GM19467 (cell line): ENCODE measurements around the gene LYST.

Experiments used
- ATAC-seq: cut with Tn5 transposase; IDR thresholded peaks from one replicate; pipeline ENCODE4 v1.9.1; 2021; ENCODE audit warnings: mild to moderate bottlenecking, moderate library complexity; ENCODE audit not compliant: unreplicated experiment

LYST gene

DNA sequence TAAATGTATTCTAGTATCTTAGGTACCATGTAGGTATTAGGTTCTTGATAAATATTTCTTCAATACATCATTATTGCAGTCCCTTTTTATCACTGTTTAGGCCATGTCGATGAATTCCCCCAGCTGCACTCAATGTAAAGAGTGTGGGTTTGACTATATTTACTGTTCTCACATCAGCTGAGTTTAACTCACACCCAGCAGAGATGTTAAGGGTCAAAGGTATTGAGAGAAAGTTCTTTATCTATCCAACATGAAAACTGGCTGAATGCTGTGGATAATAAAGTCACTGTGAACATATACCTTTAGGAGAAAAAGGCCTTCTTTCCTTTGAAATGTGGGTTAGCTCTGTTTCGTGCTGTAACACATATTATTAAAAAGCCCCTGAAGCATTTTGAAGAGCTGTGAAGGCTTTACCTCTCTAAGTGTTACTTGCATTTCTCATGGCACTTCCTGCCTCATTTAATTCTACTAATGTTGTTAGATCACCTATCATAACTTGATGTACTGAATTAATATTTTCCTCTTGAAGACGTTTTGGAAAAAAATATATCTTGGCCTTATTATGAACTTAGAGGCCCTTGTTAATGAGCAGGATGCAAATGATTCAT is 19.1 kb upstream of the LYST start:
- ATAC-seq = no peak

DNA sequence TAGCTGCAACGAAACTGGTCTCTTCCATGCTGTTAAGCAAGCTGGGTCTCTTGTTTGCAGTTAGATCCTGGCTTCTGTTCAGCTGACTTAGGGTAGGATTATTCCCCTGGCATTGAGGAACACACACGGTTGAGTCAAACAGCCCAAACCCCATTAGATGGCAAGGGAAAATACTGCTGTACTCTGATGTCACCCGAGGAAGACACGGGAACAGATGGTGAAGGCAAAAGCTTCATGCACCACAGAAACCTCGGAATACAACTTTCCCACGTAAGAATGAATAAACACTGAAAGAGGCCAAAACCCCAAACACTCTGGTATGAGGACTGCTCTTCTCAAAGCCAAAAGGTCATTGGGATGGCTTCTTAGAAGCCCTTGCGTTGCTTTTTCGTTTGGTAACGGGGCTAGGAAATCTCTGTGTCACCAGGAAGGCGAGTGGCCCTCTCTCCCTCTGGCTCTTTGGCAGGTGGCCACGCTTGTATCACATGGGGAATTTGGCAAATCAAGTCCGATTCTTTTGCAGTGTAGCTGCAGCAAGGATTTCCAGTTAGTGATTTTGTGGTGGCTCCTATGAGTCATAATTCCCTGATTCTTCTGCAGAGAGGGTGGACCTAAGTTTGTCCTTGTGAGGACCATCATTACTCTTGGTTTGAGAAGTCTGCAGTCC is 16.7 kb upstream of the LYST start:
- no peak for ATAC-seq

DNA sequence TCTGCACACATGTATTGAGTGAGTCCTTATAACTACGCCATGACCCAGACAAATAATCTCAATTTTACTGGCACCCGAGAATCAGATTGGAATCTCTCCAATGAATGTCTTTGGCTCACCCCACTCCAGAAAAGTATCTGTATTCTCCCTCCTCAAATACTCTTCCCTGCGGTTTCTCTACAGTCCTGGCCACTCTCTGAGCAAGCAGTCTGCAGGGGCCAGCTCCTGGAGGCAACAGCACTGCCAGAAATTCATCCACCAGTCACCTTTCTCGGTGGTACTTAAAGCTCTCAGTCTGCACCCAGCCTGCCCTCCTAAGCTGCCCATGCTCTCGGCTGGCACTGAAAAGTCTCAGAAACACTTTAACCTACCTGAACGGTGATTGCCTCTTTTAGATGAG is 16.1 kb upstream of the LYST start:
- no peak for ATAC-seq

DNA sequence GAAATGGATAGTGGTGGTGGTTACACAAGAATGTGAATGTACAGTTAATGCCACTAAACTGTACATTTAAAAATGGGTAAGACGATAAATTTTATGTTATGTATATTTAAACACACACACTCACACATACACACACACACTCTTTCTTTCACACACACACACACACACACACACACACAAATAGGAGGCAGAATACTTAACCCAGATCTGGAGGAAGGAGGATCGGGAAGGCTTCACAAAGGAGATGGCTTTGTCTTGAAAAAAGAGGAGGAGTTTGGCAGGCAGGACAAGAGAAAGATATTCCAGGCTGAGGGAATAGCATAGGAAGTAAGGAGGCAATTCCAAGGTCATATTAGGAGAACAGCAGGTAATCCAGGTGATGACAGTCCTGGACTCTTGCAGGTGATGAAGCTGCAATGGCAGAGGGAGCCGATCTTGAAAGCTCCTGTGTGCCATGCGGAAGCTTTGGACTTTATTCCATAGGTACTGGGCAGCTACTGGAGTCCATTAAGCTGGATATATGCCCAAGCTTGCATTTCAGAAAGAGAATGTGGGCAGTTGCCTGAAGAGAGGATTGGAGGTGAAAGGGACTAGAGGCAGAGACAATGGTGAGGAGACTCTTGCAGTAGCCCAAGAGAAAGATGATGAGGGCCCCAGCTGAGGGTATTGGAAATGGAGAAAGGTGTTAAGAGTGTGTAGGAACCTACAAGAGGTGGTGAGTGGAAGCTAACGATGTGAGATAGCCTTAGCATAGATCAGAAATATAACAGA is 15.4 kb upstream of the LYST start:
- no peak for ATAC-seq

DNA sequence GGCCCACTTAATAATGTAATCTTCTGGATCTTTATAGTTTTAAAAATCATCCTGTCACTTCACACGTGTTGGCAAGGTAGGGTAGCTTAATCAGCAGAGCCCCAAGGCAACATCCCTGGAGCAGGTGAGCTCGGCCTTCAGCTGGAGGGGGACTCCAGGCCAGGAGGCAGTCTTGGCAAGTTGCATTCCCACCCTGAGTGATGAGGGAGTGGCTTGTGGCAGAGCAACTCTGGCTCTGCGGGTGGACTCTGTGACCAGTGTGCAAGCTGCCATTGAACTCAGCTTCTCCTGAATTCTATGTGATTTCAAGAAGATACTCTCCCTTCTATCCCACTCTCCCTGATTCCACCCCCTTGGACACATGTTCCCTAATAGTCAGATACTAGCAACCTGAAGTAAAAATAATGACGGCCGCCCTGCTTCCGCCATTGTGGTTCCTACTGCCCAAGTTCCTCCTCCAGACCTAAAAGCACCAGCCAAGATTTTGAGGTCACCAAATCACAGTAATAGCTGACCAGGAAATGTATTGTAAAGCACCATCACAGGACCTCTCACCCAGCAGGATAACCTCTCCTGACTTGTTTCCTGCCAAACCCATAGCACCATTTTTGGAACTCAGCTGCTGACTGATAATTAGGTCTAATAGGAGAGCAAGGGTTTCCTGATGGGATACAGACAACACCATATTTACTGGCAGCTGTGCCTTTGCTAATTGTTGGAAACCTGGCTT is 11.5 kb upstream of the LYST start:
- no peak for ATAC-seq

DNA sequence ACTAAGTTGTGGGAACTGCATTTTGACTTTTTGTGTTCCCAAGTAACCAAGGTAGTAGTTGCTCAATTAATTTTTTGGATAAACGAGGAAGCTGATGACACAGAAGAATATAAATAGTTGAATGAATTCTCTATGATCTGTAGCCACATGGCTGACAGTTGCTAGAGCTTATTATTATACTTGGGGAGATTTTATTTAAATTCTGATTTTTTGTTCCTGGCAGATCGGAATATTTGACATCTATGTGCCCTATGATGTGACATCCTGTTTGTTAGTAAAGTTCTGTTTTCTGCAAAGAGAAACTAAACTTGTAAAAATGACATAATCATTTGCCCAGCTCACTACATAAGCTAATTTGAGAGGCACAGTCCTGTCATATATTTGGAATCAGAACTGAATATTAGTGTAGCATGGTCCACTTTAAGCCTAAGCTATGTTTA is 9.7 kb upstream of the LYST start:
- no peak for ATAC-seq

DNA sequence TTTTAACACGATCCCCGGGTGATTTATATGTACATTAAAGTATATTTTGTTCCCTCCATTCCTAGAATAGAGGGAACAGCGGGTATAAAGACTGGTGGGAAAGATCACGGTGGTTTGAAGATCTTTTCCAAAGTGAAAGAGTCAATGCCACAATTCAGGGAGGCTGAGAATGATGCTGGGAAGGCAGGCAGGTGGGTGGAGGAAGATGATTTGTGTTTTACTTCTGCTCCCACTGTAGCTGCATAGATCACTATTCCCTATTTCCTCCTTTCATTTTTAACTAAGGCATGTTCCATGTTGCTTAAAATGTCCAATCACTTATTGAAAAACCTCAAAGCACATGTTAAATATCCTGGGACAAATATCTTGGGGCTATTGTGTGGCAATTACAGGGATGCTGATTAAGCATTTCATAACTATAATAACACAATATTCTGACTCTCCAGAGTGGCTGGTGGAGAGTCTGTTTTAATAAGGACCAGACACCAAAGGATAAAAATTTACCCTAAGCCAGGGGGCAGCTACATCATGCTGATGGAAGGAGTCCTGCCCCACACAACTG is 8.4 kb upstream of the LYST start:
- no peak for ATAC-seq

DNA sequence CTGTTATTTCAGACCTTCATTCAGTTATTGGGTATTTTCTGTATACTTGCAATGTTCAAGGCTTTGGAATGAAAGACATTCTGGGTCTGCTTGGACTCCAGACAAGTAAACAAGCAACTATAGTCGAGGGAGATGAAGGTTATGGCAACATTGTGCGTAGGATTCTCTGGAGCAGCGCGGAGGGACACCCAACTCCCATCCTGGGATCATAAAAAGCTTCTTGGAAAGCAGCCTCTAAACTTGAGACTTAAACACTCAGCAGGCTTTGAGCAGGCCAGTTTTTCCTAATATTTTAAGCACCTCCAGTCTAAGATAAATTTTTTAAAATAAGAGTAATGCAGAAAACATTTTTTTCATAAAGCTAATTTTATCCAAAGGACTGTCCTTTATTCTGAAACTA is 7.6 kb upstream of the LYST start:
- ATAC-seq = no peak

DNA sequence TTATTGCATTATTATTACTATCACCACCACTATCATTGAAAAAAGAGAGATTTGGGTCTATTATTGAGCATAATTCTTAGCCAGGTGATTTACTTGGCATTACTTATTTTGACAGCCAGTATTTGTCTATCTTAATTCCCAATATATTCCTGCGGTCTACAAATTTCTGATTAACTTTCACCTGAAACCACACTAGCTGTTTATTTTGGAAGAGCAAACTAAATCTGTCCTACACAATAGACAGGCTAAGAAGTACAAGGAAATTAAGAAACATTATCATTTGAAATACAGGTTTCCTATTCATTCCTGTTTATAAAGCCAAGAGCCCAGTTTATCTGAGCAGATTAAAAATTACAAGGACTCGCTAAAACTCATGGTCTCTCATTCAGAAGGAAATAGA is 6.9 kb upstream of the LYST start:
- no peak for ATAC-seq

DNA sequence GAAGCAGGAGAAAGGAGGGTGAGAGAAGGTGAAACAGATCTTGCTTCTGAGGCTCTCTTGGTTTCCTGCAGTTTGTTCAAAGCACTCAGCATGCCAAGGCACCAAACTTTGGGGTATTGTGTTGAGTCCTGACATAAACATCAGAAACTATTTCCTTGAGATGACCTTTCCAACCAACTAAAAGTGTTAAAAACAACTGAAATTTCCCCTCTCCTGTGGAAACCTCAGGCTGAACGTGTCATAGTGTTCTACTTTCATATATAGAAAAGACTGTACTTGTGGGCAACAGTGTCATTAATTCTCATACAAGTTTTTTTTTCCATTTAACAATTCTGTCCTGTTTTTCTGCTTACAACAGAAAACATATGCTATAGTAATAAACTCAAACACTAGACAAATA is 6.3 kb upstream of the LYST start:
- no peak for ATAC-seq

DNA sequence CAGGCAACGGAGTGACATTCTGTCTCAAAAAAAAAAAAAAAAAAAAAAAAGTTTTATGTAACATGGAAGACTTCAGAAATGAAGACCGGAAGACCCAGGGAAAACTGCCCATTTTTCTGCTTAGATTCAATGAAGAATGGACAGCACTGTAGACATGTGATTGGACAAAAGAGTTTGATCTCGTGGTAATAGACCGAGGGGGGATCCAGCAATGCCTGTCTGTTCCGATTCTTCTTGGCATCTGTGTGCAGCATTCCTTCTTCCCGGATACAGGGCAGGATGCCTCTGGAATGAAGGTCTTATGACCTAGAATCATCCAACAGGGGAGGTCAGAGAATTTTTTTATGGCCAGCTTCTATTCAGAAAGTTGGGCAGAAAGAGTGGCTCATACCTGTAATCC is 5.6 kb upstream of the LYST start:
- no peak for ATAC-seq

DNA sequence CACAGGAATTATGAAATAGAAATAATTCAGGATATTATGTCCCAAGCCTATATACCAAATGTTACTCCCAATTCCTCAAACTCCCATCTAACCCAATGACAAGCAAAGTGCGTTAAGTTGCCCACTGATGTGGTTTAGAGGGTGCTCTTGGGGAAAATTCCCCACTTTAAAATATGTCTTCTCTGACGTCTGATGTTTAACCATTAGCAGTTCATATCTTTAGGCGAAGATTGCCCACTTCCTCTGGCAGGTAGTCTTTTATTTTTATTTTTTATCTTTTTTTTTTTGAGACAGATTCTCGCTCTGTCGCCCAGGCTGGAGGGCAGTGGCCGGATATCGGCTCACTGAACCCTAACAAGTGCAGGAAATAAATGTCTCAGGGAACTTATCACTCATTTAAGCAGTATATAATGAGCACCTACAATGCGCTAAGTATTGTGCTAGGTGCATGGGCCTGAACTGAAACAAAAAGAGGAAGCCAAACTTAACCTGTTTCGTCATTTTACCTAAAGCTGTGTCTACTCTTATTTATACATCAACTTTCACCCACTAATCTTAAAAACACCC is 1.3 kb upstream of the LYST start:
- ATAC-seq = peak; percentile 36

DNA sequence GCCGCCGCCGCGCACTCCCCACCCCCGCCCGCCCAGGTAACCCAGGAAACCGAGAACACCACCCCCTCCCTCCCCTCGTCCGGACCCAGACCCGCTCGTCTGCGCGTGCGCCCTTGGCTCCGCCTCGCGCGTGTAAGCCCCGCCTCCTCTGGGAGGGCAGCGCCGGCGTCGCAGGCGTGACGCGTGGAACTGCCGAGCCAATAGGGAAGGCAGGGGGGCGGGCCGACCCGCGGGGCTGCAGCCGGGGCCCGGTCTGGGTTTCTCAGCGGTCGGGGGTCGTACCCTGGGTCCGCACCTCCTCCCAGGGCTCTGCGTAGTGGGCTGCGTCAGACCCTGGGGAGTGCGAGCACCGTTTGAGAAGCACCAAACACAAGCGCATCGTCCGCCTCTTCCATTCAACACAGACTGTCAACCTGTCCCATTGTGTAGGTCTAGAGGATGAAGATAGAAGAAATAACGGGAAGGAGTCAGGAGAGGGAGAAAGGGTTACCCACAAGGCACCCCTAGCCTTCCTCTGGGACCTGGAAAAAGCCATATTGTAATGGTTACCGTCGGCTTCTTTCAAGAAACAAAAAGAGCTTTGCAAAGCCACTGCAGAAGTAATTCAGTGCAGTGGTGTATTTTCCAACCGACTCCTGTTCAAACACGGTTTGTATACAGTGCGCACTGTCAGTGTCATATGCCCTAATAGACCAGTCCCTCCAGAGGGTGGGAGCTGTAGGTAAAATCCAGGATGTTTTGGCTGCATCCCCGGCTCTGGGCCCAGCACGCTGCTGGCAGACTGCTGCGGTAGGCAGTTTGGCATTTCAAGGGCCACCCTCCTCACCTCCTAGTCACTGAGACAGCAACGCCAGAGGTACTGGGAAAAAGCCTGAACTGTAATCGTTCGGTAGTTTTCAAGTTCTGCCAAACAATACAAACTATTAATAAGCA is 473 bp upstream of the LYST start:
- ATAC-seq = peak; percentile 66

DNA sequence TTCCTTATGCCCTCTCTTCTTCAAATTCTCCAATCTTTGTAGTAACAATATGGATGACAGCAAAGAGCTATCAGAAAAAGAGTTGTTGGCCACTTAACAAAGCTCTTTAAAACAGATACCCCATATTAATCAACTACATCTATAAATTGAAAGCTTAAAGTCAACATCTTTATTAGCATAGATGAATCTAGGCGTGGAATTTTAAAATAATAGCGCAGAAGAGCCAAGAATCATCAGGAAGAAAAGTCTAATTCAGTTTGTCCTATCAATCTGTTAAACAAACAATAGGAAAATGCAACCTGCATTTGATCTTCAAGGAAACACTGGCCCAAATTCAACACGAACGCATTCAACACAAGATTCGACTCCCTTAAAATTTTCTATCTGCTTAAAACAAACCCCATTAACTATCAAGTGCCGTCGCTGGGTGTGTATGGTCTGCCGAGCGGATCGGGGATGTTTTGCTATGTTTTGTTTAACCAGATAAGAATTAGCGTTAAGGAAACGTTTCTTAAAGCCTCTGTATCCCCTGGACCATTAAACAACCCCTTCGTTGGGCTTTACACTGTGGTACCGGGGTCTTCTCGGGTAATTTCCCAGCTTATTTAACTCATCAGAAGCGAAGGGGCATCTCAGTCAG is 1.0 kb downstream of the LYST start:
- ATAC-seq = no peak

DNA sequence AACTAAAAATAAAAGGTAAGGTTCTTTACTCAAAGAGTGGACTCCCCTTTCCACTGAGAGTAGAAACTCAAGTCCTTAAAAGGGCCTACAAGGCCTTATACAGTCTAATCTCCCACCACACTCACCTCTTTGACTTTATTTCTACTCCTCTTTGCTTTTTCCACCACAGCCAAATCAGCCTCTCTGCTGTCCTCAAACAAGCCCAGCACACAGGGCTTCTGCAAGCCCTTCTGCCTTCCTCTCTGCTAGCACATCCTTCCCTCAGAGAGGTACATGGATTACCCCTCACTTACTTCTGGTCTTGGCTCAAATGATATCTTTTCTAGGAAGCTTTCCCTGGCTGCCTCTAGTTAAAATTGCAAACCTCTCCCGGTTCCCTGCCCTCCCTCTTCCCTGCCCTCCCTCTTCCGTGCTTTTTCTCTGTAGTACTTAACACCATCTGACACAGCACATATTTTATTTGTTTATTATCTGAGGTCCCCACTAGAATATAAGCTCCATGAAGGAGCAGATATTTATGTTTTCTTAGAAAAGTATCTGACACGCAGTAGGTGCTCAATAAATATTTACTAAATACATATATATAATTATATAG is 1.7 kb downstream of the LYST start:
- no peak for ATAC-seq

DNA sequence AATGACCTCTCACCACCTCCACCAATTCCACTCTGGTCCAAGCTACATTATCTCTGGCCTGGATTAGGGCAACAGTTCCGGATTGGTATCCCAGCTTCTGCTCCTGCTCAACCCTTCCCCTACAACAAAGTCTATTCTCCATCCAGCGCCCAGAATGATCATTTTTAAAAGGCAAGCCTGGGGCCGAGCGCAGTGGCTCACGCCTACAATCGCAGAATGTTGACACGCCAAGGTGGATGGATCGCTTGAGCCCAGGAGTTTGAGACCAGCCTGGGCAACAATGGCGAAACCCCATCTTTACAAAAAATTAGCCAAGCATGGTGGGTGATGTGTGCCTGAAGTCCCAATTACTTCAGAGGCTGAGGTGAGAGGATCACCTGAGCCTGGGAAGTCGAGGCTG is 2.2 kb downstream of the LYST start:
- ATAC-seq = no peak

DNA sequence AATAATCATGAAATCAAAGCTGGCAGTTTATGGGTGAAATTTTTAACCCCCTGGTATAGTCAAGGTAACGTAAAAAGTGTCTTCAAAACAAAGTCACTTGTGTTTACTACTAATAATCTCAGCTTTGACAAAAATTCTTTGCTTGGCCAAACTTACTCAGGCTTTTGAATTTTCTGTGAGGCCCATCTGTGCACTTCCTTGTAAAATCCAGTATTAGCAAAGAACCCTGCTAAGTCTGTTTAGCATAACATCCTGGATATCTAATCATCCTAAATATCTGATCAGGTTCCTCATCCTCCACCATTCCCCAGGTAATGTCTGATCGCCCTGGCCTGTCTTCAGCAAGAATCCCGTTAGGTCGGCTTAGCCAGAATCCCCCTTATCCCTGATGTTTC is 3.0 kb downstream of the LYST start:
- ATAC-seq = no peak

DNA sequence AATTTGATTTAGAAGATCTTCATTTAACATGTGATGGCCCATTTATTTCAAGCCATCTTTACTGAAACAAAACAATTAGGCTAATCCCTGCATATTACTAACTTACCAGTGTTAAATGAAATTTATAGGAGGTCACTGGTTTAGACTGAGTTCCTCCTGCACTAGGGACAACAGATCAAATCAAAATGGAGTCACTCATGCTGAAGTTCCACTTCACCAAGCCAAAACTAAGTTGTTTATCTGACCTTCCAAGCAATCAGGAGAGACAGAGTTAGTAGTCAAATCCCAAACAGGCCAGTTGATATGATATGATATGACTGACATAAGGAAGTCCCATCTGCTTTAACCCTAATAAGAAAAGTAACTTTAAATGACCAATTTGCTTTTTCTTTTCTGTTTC is 4.8 kb downstream of the LYST start:
- no peak for ATAC-seq

DNA sequence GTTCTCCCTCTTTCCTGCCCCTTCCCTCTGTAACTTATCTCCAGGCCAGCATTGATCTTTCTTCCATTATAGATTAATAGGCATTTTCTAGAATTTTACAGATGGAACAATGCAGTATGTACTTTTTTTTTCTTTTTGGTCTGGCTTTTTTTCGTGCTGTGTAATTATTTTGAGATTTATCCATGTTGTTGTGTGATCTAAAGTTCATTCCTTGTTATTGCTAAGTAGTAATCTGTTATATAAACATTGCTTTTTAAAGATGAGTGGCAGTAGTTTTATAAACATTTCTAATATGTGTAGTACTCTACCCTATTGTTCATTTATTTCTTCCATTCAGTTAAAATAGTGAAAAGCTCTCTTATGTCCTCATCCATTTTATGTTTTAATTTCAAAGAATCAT is 5.9 kb downstream of the LYST start:
- no peak for ATAC-seq
